ENCODE results near the gene CREB5.

GRCh38 chr7:28584235-28584634, 171.9 kb downstream of the CREB5 start:
- no peak for TF ChIP-seq EZH2 (IDR thresholded peaks at IDR 0.05)
- TF ChIP-seq YY1 (IDR thresholded peaks at IDR 0.05; ENCODE audit: extremely low read depth, insufficient replicate concordance, low read depth, low read length): no peak
- TF ChIP-seq, protein P1, sequence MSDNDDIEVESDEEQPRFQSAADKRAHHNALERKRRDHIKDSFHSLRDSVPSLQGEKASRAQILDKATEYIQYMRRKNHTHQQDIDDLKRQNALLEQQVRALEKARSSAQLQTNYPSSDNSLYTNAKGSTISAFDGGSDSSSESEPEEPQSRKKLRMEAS (IDR thresholded peaks at IDR 0.05): no peak
- TF ChIP-seq, protein P2, sequence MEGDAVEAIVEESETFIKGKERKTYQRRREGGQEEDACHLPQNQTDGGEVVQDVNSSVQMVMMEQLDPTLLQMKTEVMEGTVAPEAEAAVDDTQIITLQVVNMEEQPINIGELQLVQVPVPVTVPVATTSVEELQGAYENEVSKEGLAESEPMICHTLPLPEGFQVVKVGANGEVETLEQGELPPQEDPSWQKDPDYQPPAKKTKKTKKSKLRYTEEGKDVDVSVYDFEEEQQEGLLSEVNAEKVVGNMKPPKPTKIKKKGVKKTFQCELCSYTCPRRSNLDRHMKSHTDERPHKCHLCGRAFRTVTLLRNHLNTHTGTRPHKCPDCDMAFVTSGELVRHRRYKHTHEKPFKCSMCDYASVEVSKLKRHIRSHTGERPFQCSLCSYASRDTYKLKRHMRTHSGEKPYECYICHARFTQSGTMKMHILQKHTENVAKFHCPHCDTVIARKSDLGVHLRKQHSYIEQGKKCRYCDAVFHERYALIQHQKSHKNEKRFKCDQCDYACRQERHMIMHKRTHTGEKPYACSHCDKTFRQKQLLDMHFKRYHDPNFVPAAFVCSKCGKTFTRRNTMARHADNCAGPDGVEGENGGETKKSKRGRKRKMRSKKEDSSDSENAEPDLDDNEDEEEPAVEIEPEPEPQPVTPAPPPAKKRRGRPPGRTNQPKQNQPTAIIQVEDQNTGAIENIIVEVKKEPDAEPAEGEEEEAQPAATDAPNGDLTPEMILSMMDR (IDR thresholded peaks at IDR 0.05 in 2 of 3, conservative IDR thresholded peaks at IDR 0.05 in 1 of 3; ENCODE audit: borderline replicate concordance in 1 of 3, insufficient read depth in 1 of 3, low read depth in 2 of 3, low read length in 2 of 3): no peak
- TF ChIP-seq POLR2AphosphoS5 (IDR thresholded peaks at IDR 0.05; ENCODE audit: low read depth, low read length): no peak
- TF ChIP-seq CEBPB (IDR thresholded peaks at IDR 0.05; ENCODE audit: low read depth): no peak
